ENCODE data around the gene LXN. TPM values are rescaled to one million over a fixed set of nuclear protein-coding genes. Genes with fewer than 3 reads are reported as not detected.

LXN gene
- total RNA-seq, 1 experiment from 2014 or later = 3.4 TPM

DNA sequence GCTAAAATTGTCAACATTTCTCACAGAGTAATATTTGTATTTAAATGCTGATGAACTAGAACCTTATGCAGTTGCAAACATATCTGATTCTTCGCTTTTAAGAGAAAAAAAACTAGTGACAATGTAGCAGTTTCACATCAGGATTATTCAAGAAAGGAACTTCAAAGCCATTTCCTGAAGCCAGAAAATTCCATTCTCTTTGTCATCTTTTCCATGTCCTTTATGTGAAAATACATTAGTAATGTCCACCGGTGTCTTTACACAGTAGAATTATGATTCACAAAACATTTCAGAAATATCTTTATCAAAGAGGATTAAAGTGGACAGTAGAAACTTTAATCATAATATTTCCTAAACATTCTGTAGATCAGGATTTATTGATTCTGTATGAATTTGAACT lies 12.7 kb upstream of the LXN start:
- TF ChIP-seq, protein P1, sequence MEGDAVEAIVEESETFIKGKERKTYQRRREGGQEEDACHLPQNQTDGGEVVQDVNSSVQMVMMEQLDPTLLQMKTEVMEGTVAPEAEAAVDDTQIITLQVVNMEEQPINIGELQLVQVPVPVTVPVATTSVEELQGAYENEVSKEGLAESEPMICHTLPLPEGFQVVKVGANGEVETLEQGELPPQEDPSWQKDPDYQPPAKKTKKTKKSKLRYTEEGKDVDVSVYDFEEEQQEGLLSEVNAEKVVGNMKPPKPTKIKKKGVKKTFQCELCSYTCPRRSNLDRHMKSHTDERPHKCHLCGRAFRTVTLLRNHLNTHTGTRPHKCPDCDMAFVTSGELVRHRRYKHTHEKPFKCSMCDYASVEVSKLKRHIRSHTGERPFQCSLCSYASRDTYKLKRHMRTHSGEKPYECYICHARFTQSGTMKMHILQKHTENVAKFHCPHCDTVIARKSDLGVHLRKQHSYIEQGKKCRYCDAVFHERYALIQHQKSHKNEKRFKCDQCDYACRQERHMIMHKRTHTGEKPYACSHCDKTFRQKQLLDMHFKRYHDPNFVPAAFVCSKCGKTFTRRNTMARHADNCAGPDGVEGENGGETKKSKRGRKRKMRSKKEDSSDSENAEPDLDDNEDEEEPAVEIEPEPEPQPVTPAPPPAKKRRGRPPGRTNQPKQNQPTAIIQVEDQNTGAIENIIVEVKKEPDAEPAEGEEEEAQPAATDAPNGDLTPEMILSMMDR (IDR thresholded peaks at IDR 0.05; ENCODE audit: unreplicated experiment) = no peak
- Mint-ChIP-seq H3K27ac (ENCODE audit: low read depth, unreplicated experiment) (no peak overlapping the region), H3K36me3 (ENCODE audit: insufficient read depth, unreplicated experiment) (peaks cover 44% of the 10 kb centered on the region), H3K4me1 (ENCODE audit: insufficient read depth, unreplicated experiment) (no peaks in the 10 kb centered on the region), H3K4me3 (ENCODE audit: unreplicated experiment) (no peak overlapping the region), H3K9me3 (ENCODE audit: unreplicated experiment) (no peaks in the 10 kb centered on the region), H3K27me3 (ENCODE audit: insufficient read depth, unreplicated experiment) (no peaks in the 10 kb centered on the region)
- CTCF ChIA-PET = no interaction called here
- DNase-seq (ENCODE audit: unreplicated experiment) = no peak
- POLR2A ChIA-PET = interaction anchor here (0.6 kb wide), 1 partner anchor 9 kb away, joined by 3 read pairs; no protein-coding TSS in a partner anchor
- intact Hi-C loops (cut with micrococcal nuclease) = no loop called here
- BruUV-seq (replicated peaks) = no TSS peak

DNA sequence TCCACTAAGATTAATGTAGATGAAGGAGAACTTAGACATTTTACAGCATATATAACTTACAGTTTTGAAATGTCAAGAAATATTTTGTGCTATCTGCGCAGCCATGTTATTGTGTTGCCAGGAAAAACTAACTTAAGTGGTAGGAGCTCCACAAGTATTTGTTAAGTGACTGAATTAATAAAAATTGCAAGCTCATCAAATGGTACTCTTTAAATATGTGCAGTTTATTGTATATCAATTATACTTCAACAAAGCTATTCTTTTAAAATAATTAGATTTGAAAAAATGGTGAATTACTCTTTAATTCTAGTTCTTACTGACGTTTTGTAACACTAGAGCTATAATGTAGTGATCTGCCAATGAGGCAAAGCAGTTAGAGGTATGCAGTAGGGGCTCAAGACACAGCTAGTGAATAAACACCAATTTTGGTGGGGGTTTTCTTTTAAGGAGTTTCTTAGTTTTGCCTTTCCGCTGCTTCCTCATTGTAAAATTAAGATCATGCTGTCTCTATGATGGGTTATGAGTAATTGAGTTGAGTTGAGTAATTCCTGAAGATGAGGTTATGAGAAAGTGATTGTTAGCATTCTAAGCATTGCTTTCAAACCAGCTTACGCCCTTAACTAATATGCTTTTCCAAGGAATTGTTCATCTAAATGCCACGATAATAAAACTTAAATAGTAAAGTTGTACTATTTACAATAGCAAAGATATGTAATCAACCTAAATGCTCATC lies 10.9 kb upstream of the LXN start:
- Mint-ChIP-seq H3K36me3 (ENCODE audit: insufficient read depth, unreplicated experiment) (peaks cover 38% of the 10 kb centered on the region), H3K4me3 (ENCODE audit: unreplicated experiment) (no peak overlapping the region), H3K4me1 (ENCODE audit: insufficient read depth, unreplicated experiment) (no peaks in the 10 kb centered on the region), H3K9me3 (ENCODE audit: unreplicated experiment) (no peaks in the 10 kb centered on the region), H3K27ac (ENCODE audit: low read depth, unreplicated experiment) (no peak overlapping the region), H3K27me3 (ENCODE audit: insufficient read depth, unreplicated experiment) (no peaks in the 10 kb centered on the region)
- ChIA-PET CTCF (interaction anchor here (0.6 to 1.4 kb wide), 4 partner anchors 12 to 1469 kb away, joined by 3 to 10 read pairs (median 3); no protein-coding TSS in a partner anchor), POLR2A (interaction anchor here (0.8 to 0.9 kb wide), 2 partner anchors 39 to 65 kb away, joined by 3 to 5 read pairs; no protein-coding TSS in a partner anchor)
- TF ChIP-seq, protein P1 (IDR thresholded peaks at IDR 0.05; ENCODE audit: unreplicated experiment) = no peak
- no peak for DNase-seq (ENCODE audit: unreplicated experiment)
- intact Hi-C loops (cut with micrococcal nuclease) = no loop called here
- no TSS peak for BruUV-seq (replicated peaks)

DNA sequence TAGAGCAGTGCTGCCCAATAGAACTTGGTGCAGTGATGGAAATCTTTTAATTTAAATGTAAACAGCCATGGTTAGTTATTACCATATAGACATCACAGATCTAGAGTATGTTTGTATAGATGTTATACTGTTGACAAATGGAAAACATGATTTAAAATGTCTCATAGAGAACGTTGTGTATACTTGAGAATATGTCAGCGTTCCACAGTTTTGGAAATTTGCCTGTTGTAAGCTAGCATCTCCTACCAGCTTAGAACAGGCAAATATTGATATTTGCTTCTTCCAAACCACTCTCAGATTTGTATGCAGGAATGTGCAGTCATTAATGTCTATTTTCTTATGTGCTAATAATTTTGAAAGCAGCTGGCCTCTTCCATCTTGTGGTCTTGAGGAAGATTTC lies 8.4 kb upstream of the LXN start:
- Mint-ChIP-seq H3K36me3 (ENCODE audit: insufficient read depth, unreplicated experiment) (peaks cover 48% of the 10 kb centered on the region), H3K4me3 (ENCODE audit: unreplicated experiment) (no peak overlapping the region), H3K4me1 (ENCODE audit: insufficient read depth, unreplicated experiment) (no peaks in the 10 kb centered on the region), H3K27ac (ENCODE audit: low read depth, unreplicated experiment) (no peak overlapping the region), H3K27me3 (ENCODE audit: insufficient read depth, unreplicated experiment) (no peaks in the 10 kb centered on the region), H3K9me3 (ENCODE audit: unreplicated experiment) (no peaks in the 10 kb centered on the region)
- BruUV-seq (replicated peaks) = no TSS peak
- no peak for DNase-seq (ENCODE audit: unreplicated experiment)
- ChIA-PET CTCF (no interaction called here), POLR2A (interaction anchor here (1.8 kb wide), 1 partner anchor 9 kb away, joined by 4 read pairs; no protein-coding TSS in a partner anchor)
- TF ChIP-seq, protein P1 (IDR thresholded peaks at IDR 0.05; ENCODE audit: unreplicated experiment) = no peak
- intact Hi-C loops (cut with micrococcal nuclease) = no loop called here

DNA sequence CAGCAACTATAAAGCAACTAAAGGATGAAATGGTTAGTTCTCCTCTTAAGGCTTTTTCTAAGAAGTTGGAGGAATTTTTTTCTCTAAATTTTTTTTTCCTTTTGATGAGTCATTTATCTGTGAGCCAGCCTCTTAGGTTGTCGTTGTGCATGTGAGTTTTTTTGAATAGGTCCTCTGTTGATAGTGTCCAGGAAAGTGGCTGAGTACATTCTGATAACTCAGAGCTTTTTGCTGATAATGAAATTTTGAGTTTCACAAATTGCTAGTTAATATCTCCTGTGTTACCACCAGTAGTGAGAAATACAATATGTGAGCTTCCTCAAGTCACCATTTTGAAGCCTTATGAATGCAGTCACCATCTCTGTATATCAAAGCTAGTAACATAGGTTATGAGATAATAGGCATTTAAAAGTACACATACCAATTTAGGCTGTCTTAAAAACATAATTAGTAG lies 7.1 kb upstream of the LXN start:
- ChIA-PET CTCF (interaction anchor here (0.6 to 1.3 kb wide), 6 partner anchors 19 to 147 kb away, joined by 3 to 7 read pairs (median 4); no protein-coding TSS in a partner anchor), POLR2A (interaction anchor here (1.8 kb wide), 1 partner anchor 8 kb away, joined by 4 read pairs; no protein-coding TSS in a partner anchor)
- Mint-ChIP-seq H3K4me1 (ENCODE audit: insufficient read depth, unreplicated experiment) (no peaks in the 10 kb centered on the region), H3K36me3 (ENCODE audit: insufficient read depth, unreplicated experiment) (peaks cover 35% of the 10 kb centered on the region), H3K27ac (ENCODE audit: low read depth, unreplicated experiment) (no peak overlapping the region), H3K9me3 (ENCODE audit: unreplicated experiment) (no peaks in the 10 kb centered on the region), H3K4me3 (ENCODE audit: unreplicated experiment) (no peak overlapping the region), H3K27me3 (ENCODE audit: insufficient read depth, unreplicated experiment) (no peaks in the 10 kb centered on the region)
- DNase-seq (ENCODE audit: unreplicated experiment) = no peak
- TF ChIP-seq, protein P1 (IDR thresholded peaks at IDR 0.05; ENCODE audit: unreplicated experiment) = no peak
- no TSS peak for BruUV-seq (replicated peaks)
- intact Hi-C loops (cut with micrococcal nuclease) = no loop called here

All from MCF 10A (cell line).